ENCODE results near the gene SENP3. TPM values are rescaled to one million over a fixed set of nuclear protein-coding genes. Genes with fewer than 3 reads are reported as not detected.

SENP3 gene
- total RNA-seq, 1 donor = 75.1 TPM

GRCh38 chr17:7615265-7615747 lies 53.6 kb downstream of the SENP3 start:
- H3K4me3 ChIP-seq (ENCODE audit: low read depth, low read length) = peak overlapping the region; percentile 61
- no peak for TF ChIP-seq CTCF (IDR thresholded peaks at IDR 0.05; ENCODE audit: insufficient read depth, low read depth, low read length)
- no peak for DNase-seq (ENCODE audit: low read depth)

- DNase-seq (ENCODE audit: low read depth) = no peak
- no peak overlapping the region for H3K4me3 ChIP-seq (ENCODE audit: low read depth, low read length)
- no peak for TF ChIP-seq CTCF (IDR thresholded peaks at IDR 0.05; ENCODE audit: insufficient read depth, low read depth, low read length)
These were observed 56.9 kb downstream of the SENP3 start for GRCh38 chr17:7618608-7619007.

- H3K4me3 ChIP-seq (ENCODE audit: low read depth, low read length) = no peak overlapping the region
- no peak for DNase-seq (ENCODE audit: low read depth)
- TF ChIP-seq CTCF (IDR thresholded peaks at IDR 0.05; ENCODE audit: insufficient read depth, low read depth, low read length) = no peak
These were observed 59.1 kb downstream of the SENP3 start for GRCh38 chr17:7620835-7621234.

Small RNA genes within 50 kb of the gene (small RNA-seq; reads per million reads assigned to genes)
- gene CD68 (not detected), gene RF00019 (not detected), gene SNORA48 (not detected), gene SNORD10 (not detected)

Other genes starting within 250 kb of the SENP3 start
- gene GPS2, start 246.6 kb upstream of the SENP3 start, total RNA-seq = 34.1 and 45.3 TPM in 2 replicates
- 15.1 and 19.4 TPM in 2 replicates for gene NEURL4, start 232.6 kb upstream of the SENP3 start, total RNA-seq
- 1.9 and 3.9 TPM in 2 replicates for gene ACAP1, start 225.4 kb upstream of the SENP3 start, total RNA-seq
- 7.4 and 8.6 TPM in 2 replicates for gene KCTD11, start 209.8 kb upstream of the SENP3 start, total RNA-seq
- not detected in 2 replicates for gene TMEM95, start 206.8 kb upstream of the SENP3 start, total RNA-seq
- gene TNK1, start 180.8 kb upstream of the SENP3 start, total RNA-seq = under 0.01 and 2.2 TPM in 2 replicates
- gene PLSCR3, start 167.4 kb upstream of the SENP3 start, total RNA-seq = 16.8 and 28.3 TPM in 2 replicates
- 147 and 162 TPM in 2 replicates for gene TMEM256, start 157.8 kb upstream of the SENP3 start, total RNA-seq
- 8.1 and 9.5 TPM in 2 replicates for gene NLGN2, start 154.1 kb upstream of the SENP3 start, total RNA-seq
- gene SPEM1, start 141.6 kb upstream of the SENP3 start, total RNA-seq = not detected in 2 replicates
- not detected in 2 replicates for gene SPEM2, start 136.3 kb upstream of the SENP3 start, total RNA-seq
- gene SPEM3, start 133.1 kb upstream of the SENP3 start, total RNA-seq = not detected in 2 replicates
- gene TMEM102, start 126.5 kb upstream of the SENP3 start, total RNA-seq = 2.6 and 3.0 TPM in 2 replicates
- 0.32 and 3.9 TPM in 2 replicates for gene FGF11, start 122.4 kb upstream of the SENP3 start, total RNA-seq
- 6.1 and 6.9 TPM in 2 replicates for gene CHRNB1, start 116.9 kb upstream of the SENP3 start, total RNA-seq
- 30.0 and 37.1 TPM in 2 replicates for gene ZBTB4, start 82.3 kb upstream of the SENP3 start, total RNA-seq
- not detected in 2 replicates for gene SLC35G6, start 80.5 kb upstream of the SENP3 start, total RNA-seq
- gene POLR2A, start 77.6 kb upstream of the SENP3 start, total RNA-seq = 118 and 127 TPM in 2 replicates
- 11.7 and 14.5 TPM in 2 replicates for gene TNFSF12, start 12.9 kb upstream of the SENP3 start, total RNA-seq
- 0.43 and 0.64 TPM in 2 replicates for gene TNFSF13, start 3.2 kb upstream of the SENP3 start, total RNA-seq
- 9.1 and 9.7 TPM in 2 replicates for gene CD68, start 17.7 kb downstream of the SENP3 start, total RNA-seq
- 70.5 and 101 TPM in 2 replicates for gene MPDU1, start 21.9 kb downstream of the SENP3 start, total RNA-seq
- under 0.01 and 0.64 TPM in 2 replicates for gene SOX15, start 28.2 kb downstream of the SENP3 start, total RNA-seq
- gene FXR2, start 53.0 kb downstream of the SENP3 start, total RNA-seq = 37.4 and 39.7 TPM in 2 replicates
- 23.3 and 37.0 TPM in 2 replicates for gene SAT2, start 65.9 kb downstream of the SENP3 start, total RNA-seq
- 0.64 and 0.86 TPM in 2 replicates for gene SHBG, start 68.2 kb downstream of the SENP3 start, total RNA-seq
- gene ATP1B2, start 89.0 kb downstream of the SENP3 start, total RNA-seq = not detected in 2 replicates
- 50.6 and 79.5 TPM in 2 replicates for gene TP53, start 125.6 kb downstream of the SENP3 start, total RNA-seq
- 5.2 and 6.0 TPM in 2 replicates for gene WRAP53, start 126.6 kb downstream of the SENP3 start, total RNA-seq
- 0.32 and 0.43 TPM in 2 replicates for gene EFNB3, start 143.3 kb downstream of the SENP3 start, total RNA-seq
- gene DNAH2, start 155.8 kb downstream of the SENP3 start, total RNA-seq = under 0.01 and 0.43 TPM in 2 replicates